Smooth muscle cell (in vitro differentiated cells): ENCODE measurements around the gene TEKT5. TPM values are rescaled to one million over a fixed set of nuclear protein-coding genes. Genes with fewer than 3 reads are reported as not detected.

Experiments used
- DNase-seq: peaks from one replicate; lab custom pipeline; 2025; ENCODE audit not compliant: unreplicated experiment; lab: John Stamatoyannopoulos, UW
- H2AFZ ChIP-seq: fragments of 200-600 bp; sonication (generic); 2 replicates; pipeline ENCODE4 v1.6.0; 2016; ENCODE audit warnings: antibody characterized with exemption, low read depth, mild to moderate bottlenecking
- H3F3A ChIP-seq: fragments of 200-600 bp; sonication (generic); 2 replicates; pipeline ENCODE4 v1.6.0; 2017; ENCODE audit warnings: antibody characterized with exemption, low read depth
- H3K27ac ChIP-seq: fragments of 200-600 bp; sonication (generic); 2 replicates; pipeline ENCODE4 v1.5.1; 2016; ENCODE audit warnings: low read depth, mild to moderate bottlenecking
- H3K27me3 ChIP-seq: fragments of 200-600 bp; sonication (generic); 2 replicates; pipeline ENCODE4 v1.6.1; 2016; ENCODE audit warnings: low read depth, mild to moderate bottlenecking
- H3K36me3 ChIP-seq: fragments of 200-600 bp; sonication (generic); 2 replicates; pipeline ENCODE4 v1.5.1; 2016; ENCODE audit warnings: low read depth
- H3K4me1 ChIP-seq: fragments of 200-600 bp; sonication (generic); 2 replicates; pipeline ENCODE4 v1.5.1; 2016; ENCODE audit warnings: low read depth
- H3K4me2 ChIP-seq: fragments of 200-600 bp; sonication (generic); 2 replicates; pipeline ENCODE4 v1.6.0; 2016; ENCODE audit warnings: mild to moderate bottlenecking
- H3K4me3 ChIP-seq: fragments of 200-600 bp; sonication (generic); 2 replicates; pipeline ENCODE4 v1.5.1; 2016; ENCODE audit warnings: mild to moderate bottlenecking
- H3K79me2 ChIP-seq: fragments of 200-600 bp; sonication (generic); 2 replicates; pipeline ENCODE4 v1.6.0; 2016; ENCODE audit warnings: low read depth, mild to moderate bottlenecking
- H3K9ac ChIP-seq: fragments of 200-600 bp; sonication (generic); 2 replicates; pipeline ENCODE4 v1.6.0; 2016; ENCODE audit warnings: low read depth
- H3K9me3 ChIP-seq: fragments of 200-600 bp; sonication (generic); replicated peaks from 2 replicates; pipeline ENCODE4 v1.5.1; 2016; ENCODE audit warnings: low read depth
- H4K20me1 ChIP-seq: fragments of 200-600 bp; sonication (generic); 2 replicates; pipeline ENCODE4 v1.6.0; 2016; ENCODE audit warnings: low read depth
- WGBS: methylation state at CpG from one replicate; pipeline ENCODE4 v1.1.7; 2016; ENCODE audit warnings: low lambda C conversion rate; 5-methylcytosine and 5-hydroxymethylcytosine counted together
- polyA plus RNA-seq: library from polyadenylated mRNA; unstranded; fragments of >200 nt; fragmentation: Nextera tagmentation; extraction: Ambion mirVana; gene quantifications from 2 replicates; pipeline ENCODE4 v1.2.1, GENCODE V29; 2016
- small RNA-seq: library from RNA; depleted of rRNA; stranded (forward); fragments of <200 nt; gene quantifications from one replicate; pipeline ENCODE3, GENCODE V24; 2014
- total RNA-seq: library from RNA; depleted of rRNA; stranded (reverse); fragments of >200 nt; gene quantifications from 2 replicates; pipeline ENCODE4 v1.2.3, GENCODE V29; 2014
- TF ChIP-seq, protein P1 (sequence below): fragments of 200-600 bp; sonication (generic); IDR thresholded peaks from 2 replicates; pipeline ENCODE4 v1.5.1; 2017; ENCODE audit warnings: borderline replicate concordance, mild to moderate bottlenecking, antibody characterized with exemption; ENCODE audit not compliant: insufficient read depth, poor library complexity, severe bottlenecking

The TEKT5 gene
- total and polyA plus RNA-seq, 2 experiments from 2014 or later, result not detected

- H3K4me1 ChIP-seq, result peaks cover 15% of the 10 kb centered on the region
These were observed 115.2 kb downstream of the TEKT5 start for GRCh38 chr16:10579575-10579964.

GRCh38 chr16:10578474-10579316 is 116.0 kb downstream of the TEKT5 start:
- Histone ChIP-seq H3K4me2 (no peak overlapping the region), H4K20me1 (no peaks in the 10 kb centered on the region), H3K9me3 (no peaks in the 10 kb centered on the region), H2AFZ (no peak overlapping the region), H3K36me3 (no peaks in the 10 kb centered on the region), H3F3A (peaks cover 5% of the 10 kb centered on the region), H3K9ac (no peak overlapping the region), H3K27ac (no peak overlapping the region), H3K4me1 (peaks cover 15% of the 10 kb centered on the region), H3K79me2 (no peaks in the 10 kb centered on the region), H3K4me3 (peak overlapping the region; percentile 65), H3K27me3 (no peaks in the 10 kb centered on the region)
- TF ChIP-seq, protein P1, sequence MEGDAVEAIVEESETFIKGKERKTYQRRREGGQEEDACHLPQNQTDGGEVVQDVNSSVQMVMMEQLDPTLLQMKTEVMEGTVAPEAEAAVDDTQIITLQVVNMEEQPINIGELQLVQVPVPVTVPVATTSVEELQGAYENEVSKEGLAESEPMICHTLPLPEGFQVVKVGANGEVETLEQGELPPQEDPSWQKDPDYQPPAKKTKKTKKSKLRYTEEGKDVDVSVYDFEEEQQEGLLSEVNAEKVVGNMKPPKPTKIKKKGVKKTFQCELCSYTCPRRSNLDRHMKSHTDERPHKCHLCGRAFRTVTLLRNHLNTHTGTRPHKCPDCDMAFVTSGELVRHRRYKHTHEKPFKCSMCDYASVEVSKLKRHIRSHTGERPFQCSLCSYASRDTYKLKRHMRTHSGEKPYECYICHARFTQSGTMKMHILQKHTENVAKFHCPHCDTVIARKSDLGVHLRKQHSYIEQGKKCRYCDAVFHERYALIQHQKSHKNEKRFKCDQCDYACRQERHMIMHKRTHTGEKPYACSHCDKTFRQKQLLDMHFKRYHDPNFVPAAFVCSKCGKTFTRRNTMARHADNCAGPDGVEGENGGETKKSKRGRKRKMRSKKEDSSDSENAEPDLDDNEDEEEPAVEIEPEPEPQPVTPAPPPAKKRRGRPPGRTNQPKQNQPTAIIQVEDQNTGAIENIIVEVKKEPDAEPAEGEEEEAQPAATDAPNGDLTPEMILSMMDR, result no peak
- no peak for DNase-seq
- 79% methylated on average over 18 of the region's 20 CpGs for WGBS

More at GRCh38 chr16:10579575-10579964, 115.2 kb downstream of the TEKT5 start:
- Histone ChIP-seq H3K4me3 (peak overlapping the region; percentile 65), H2AFZ (peak overlapping the region; percentile 97), H3K9me3 (no peaks in the 10 kb centered on the region), H3K9ac (peak overlapping the region; percentile 55), H3K27me3 (no peaks in the 10 kb centered on the region), H3K79me2 (no peaks in the 10 kb centered on the region), H4K20me1 (no peaks in the 10 kb centered on the region), H3K4me2 (peak overlapping the region; percentile 98), H3K27ac (no peak overlapping the region), H3F3A (peaks cover 5% of the 10 kb centered on the region), H3K36me3 (no peaks in the 10 kb centered on the region)
- no peak for DNase-seq
- TF ChIP-seq, protein P1, result no peak
- WGBS, result 30% methylated on average over 6 of the region's 6 CpGs

Small RNAs within 50 kb of the gene (small RNA-seq; reads per million reads assigned to genes)
- gene MTND4LP24, result not detected
- not detected for gene MTND6P33

Other genes with a start within 250 kb of the TEKT5 start
- 3.9 and 4.6 TPM in 2 replicates for gene EMP2, start 114.3 kb downstream of the TEKT5 start, total RNA-seq
- gene EMP2, start 114.3 kb downstream of the TEKT5 start, polyA plus RNA-seq, result 20.7 and 23.8 TPM in 2 replicates
- 7.2 and 7.6 TPM in 2 replicates for gene NUBP1, start 48.9 kb upstream of the TEKT5 start, total RNA-seq
- 11.8 and 17.5 TPM in 2 replicates for gene NUBP1, start 48.9 kb upstream of the TEKT5 start, polyA plus RNA-seq
- 0.13 and 0.58 TPM in 2 replicates for gene TVP23A, start 123.9 kb upstream of the TEKT5 start, total RNA-seq
- 0.45 TPM in 2 replicates for gene TVP23A, start 123.9 kb upstream of the TEKT5 start, polyA plus RNA-seq
- not detected in 2 replicates for gene CIITA, start 182.3 kb upstream of the TEKT5 start, total RNA-seq
- gene CIITA, start 182.3 kb upstream of the TEKT5 start, polyA plus RNA-seq, result 0.11 and 0.31 TPM in 2 replicates
- gene DEXI, start 247.5 kb upstream of the TEKT5 start, total RNA-seq, result 29.9 and 71.8 TPM in 2 replicates
- 58.5 and 59.4 TPM in 2 replicates for gene DEXI, start 247.5 kb upstream of the TEKT5 start, polyA plus RNA-seq
- gene CLEC16A, start 249.6 kb upstream of the TEKT5 start, total RNA-seq, result 16.2 and 17.0 TPM in 2 replicates
- gene CLEC16A, start 249.6 kb upstream of the TEKT5 start, polyA plus RNA-seq, result 12.6 and 17.7 TPM in 2 replicates